Embryonic facial prominence (tissue), 1 donor: Measurements from ENCODE around the gene GAREM1.
"Not testable (repeated sequence)": the region's sequence is repeated elsewhere in the genome, so short reads cannot be mapped to it uniquely, and the experiment has no call there.

Source experiments
- DNase-seq: peaks from one replicate; pipeline ENCODE4 v3.0.0-alpha.2; 2016; ENCODE audit errors: extremely low spot score

GAREM1 gene

GRCh38 chr18:32371384-32371783 lies 99.3 kb downstream of the GAREM1 start:
- no peak for DNase-seq

- no peak for DNase-seq
Measured at GRCh38 chr18:32368991-32369390, 101.7 kb downstream of the GAREM1 start.

- DNase-seq, result no peak
Measured at GRCh38 chr18:32368170-32368569, 102.5 kb downstream of the GAREM1 start.

- no peak for DNase-seq
Measured at GRCh38 chr18:32366586-32367538, 103.8 kb downstream of the GAREM1 start.

- no peak for DNase-seq
Measured at GRCh38 chr18:32362484-32362883, 108.2 kb downstream of the GAREM1 start.

GRCh38 chr18:32360682-32361345 lies 109.9 kb downstream of the GAREM1 start:
- DNase-seq, result no peak

GRCh38 chr18:32358529-32358928 lies 112.2 kb downstream of the GAREM1 start:
- DNase-seq, result no peak

- no peak for DNase-seq
Measured at GRCh38 chr18:32358075-32358474, 112.6 kb downstream of the GAREM1 start.

- DNase-seq, result no peak
Measured at GRCh38 chr18:32355896-32356295, 114.8 kb downstream of the GAREM1 start.

GRCh38 chr18:32354518-32354917 lies 116.2 kb downstream of the GAREM1 start:
- no peak for DNase-seq

GRCh38 chr18:32353257-32353656 lies 117.4 kb downstream of the GAREM1 start:
- no peak for DNase-seq

- no peak for DNase-seq
Measured at GRCh38 chr18:32351032-32351431, 119.7 kb downstream of the GAREM1 start.

GRCh38 chr18:32349728-32350395 lies 120.8 kb downstream of the GAREM1 start:
- DNase-seq, result peak; percentile 78

GRCh38 chr18:32346671-32347070 lies 124.0 kb downstream of the GAREM1 start:
- no peak for DNase-seq

GRCh38 chr18:32343634-32344033 lies 127.0 kb downstream of the GAREM1 start:
- DNase-seq, result no peak

GRCh38 chr18:32341112-32341511 lies 129.6 kb downstream of the GAREM1 start:
- not testable (repeated sequence) for DNase-seq

GRCh38 chr18:32339045-32339444 lies 131.6 kb downstream of the GAREM1 start:
- DNase-seq, result no peak

- DNase-seq, result no peak
Measured at GRCh38 chr18:32337821-32338220, 132.9 kb downstream of the GAREM1 start.

- DNase-seq, result no peak
Measured at GRCh38 chr18:32337347-32337746, 133.3 kb downstream of the GAREM1 start.

- no peak for DNase-seq
Measured at GRCh38 chr18:32335228-32335627, 135.5 kb downstream of the GAREM1 start.

- DNase-seq, result no peak
Measured at GRCh38 chr18:32333781-32334180, 136.9 kb downstream of the GAREM1 start.

- DNase-seq, result no peak
Measured at GRCh38 chr18:32332708-32333107, 138.0 kb downstream of the GAREM1 start.
